ENCODE data around the gene POLR2E.

- TF ChIP-seq, protein P1, sequence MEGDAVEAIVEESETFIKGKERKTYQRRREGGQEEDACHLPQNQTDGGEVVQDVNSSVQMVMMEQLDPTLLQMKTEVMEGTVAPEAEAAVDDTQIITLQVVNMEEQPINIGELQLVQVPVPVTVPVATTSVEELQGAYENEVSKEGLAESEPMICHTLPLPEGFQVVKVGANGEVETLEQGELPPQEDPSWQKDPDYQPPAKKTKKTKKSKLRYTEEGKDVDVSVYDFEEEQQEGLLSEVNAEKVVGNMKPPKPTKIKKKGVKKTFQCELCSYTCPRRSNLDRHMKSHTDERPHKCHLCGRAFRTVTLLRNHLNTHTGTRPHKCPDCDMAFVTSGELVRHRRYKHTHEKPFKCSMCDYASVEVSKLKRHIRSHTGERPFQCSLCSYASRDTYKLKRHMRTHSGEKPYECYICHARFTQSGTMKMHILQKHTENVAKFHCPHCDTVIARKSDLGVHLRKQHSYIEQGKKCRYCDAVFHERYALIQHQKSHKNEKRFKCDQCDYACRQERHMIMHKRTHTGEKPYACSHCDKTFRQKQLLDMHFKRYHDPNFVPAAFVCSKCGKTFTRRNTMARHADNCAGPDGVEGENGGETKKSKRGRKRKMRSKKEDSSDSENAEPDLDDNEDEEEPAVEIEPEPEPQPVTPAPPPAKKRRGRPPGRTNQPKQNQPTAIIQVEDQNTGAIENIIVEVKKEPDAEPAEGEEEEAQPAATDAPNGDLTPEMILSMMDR (conservative IDR thresholded peaks at IDR 0.05; ENCODE audit: low read depth in 2 of 2) = no peak
- TF ChIP-seq, protein P2, sequence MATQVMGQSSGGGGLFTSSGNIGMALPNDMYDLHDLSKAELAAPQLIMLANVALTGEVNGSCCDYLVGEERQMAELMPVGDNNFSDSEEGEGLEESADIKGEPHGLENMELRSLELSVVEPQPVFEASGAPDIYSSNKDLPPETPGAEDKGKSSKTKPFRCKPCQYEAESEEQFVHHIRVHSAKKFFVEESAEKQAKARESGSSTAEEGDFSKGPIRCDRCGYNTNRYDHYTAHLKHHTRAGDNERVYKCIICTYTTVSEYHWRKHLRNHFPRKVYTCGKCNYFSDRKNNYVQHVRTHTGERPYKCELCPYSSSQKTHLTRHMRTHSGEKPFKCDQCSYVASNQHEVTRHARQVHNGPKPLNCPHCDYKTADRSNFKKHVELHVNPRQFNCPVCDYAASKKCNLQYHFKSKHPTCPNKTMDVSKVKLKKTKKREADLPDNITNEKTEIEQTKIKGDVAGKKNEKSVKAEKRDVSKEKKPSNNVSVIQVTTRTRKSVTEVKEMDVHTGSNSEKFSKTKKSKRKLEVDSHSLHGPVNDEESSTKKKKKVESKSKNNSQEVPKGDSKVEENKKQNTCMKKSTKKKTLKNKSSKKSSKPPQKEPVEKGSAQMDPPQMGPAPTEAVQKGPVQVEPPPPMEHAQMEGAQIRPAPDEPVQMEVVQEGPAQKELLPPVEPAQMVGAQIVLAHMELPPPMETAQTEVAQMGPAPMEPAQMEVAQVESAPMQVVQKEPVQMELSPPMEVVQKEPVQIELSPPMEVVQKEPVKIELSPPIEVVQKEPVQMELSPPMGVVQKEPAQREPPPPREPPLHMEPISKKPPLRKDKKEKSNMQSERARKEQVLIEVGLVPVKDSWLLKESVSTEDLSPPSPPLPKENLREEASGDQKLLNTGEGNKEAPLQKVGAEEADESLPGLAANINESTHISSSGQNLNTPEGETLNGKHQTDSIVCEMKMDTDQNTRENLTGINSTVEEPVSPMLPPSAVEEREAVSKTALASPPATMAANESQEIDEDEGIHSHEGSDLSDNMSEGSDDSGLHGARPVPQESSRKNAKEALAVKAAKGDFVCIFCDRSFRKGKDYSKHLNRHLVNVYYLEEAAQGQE (IDR thresholded peaks at IDR 0.05; ENCODE audit: unreplicated experiment) = no peak
- TF ChIP-seq EZH2 (IDR thresholded peaks at IDR 0.05; ENCODE audit: low read depth, unreplicated experiment) (no peak), JUNB (IDR thresholded peaks at IDR 0.05; ENCODE audit: unreplicated experiment) (no peak)
These were observed 48.1 kb downstream of the POLR2E start for GRCh38 chr19:1046836-1047695.
